Memory B cell (primary cell): ENCODE measurements around the gene NT5C3B.
"Not testable (repeated sequence)": the region's sequence is repeated elsewhere in the genome, so short reads cannot be mapped to it uniquely, and the experiment has no call there.

ENCODE experiments used
- ATAC-seq: fragments of 150-1000 bp; cut with Tn5 transposase; 2 replicates; pipeline ENCODE4 v1.10.0; 2021; ENCODE audit warnings: low read depth, mild to moderate bottlenecking, moderate library complexity
- DNase-seq, 2 donors: peaks; one replicate each; pipeline ENCODE4 v3.0.0; 2022; ENCODE audit warnings: low spot score in 2 of 2
- H3K27ac Mint-ChIP-seq: one replicate; pipeline ENCODE4 v1.8.0; 2022; ENCODE audit warnings: mild to moderate bottlenecking, moderate library complexity, mixed read lengths
- H3K27me3 Mint-ChIP-seq: one replicate; pipeline ENCODE4 v1.8.0; 2022; ENCODE audit warnings: mixed read lengths
- H3K36me3 Mint-ChIP-seq: one replicate; pipeline ENCODE4 v1.8.0; 2022; ENCODE audit warnings: mild to moderate bottlenecking, mixed read lengths
- H3K4me1 Mint-ChIP-seq: one replicate; pipeline ENCODE4 v1.8.0; 2022; ENCODE audit warnings: mixed read lengths
- H3K4me3 Mint-ChIP-seq: one replicate; pipeline ENCODE4 v1.8.0; 2022; ENCODE audit warnings: mild to moderate bottlenecking, moderate library complexity, mixed read lengths
- H3K9me3 Mint-ChIP-seq: one replicate; pipeline ENCODE4 v1.8.0; 2022; ENCODE audit warnings: mixed read lengths

The NT5C3B gene

DNA sequence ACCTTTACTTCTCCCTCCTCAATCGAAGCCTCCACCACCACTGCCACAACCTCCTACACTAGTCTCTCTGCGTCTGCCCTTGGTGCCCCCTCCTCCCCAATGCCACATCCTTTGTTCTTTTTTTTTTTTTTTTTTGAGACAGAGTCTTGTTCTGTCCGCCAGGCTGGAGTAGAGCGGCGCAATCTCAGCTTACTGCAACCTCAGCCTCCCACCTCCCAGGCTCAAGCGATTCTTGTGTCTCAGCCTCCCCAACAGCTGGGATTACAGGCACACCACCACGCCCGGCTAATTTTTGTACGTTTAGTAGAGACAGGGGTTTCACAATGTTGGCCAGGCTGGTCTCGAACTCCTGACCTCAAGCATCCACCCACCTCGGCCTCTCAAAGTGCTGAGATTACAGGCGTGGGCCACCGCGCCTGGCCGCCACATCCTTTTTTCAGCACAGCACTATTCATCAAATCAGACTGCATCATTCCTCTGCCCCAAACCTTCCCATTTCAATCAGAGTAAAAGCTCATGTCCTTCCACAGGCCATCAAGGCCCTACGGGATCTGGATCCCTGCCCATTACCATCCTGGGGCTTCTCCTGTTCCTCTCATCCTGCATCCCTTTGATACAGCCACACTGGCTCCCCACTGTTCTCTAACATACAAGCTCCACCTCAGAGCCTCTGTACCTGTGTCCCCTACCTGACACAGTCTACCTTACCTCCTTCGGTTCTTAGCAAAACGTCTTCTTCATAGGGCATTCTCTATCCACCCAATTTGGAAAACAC, 27.2 kb upstream of the NT5C3B start:
- peaks cover 2% of the 10 kb centered on the region for H3K36me3 Mint-ChIP-seq
- DNase-seq (no peak), ATAC-seq (no peak)
- H3K4me3 Mint-ChIP-seq: no peak overlapping the region
- no peaks in the 10 kb centered on the region for H3K9me3 Mint-ChIP-seq
- H3K27me3 Mint-ChIP-seq: no peaks in the 10 kb centered on the region
- no peak overlapping the region for H3K27ac Mint-ChIP-seq
- H3K4me1 Mint-ChIP-seq: peaks cover 13% of the 10 kb centered on the region

DNA sequence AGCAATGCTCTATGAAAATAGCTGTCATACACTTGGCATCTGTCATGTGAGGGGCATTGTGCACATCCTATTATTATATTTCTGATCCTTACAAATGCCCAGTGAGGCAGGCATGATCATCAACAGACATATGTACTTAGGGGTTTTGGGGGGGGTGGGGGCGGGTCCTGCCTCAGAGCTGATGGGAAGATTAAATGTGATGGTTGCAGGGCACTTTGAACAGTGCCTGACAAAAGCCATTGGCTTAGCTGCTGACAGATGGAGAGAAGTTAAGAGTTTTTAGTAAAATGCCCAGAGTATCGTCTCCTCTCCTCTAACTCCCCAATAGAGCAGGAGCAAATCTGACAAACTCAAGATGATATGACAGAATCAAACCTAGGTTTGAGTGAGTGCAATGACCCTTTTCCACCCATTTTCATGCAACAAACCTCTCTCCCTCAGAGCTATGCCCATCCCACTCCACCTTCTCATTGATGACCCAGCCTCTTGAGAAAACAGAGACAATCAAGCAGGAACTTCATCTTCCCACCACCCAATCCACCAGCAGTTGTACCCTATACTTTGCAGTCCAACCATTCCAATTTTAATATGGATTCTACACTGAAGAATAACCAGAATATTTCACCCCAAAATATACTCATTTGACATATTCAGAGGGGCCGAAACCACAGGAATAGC, 24.4 kb upstream of the NT5C3B start:
- H3K27ac Mint-ChIP-seq: no peak overlapping the region
- no peak overlapping the region for H3K4me3 Mint-ChIP-seq
- H3K4me1 Mint-ChIP-seq: peaks cover 10% of the 10 kb centered on the region
- H3K27me3 Mint-ChIP-seq: no peaks in the 10 kb centered on the region
- no peaks in the 10 kb centered on the region for H3K9me3 Mint-ChIP-seq
- DNase-seq: no peak
- ATAC-seq: no peak
- H3K36me3 Mint-ChIP-seq: peaks cover 4% of the 10 kb centered on the region

DNA sequence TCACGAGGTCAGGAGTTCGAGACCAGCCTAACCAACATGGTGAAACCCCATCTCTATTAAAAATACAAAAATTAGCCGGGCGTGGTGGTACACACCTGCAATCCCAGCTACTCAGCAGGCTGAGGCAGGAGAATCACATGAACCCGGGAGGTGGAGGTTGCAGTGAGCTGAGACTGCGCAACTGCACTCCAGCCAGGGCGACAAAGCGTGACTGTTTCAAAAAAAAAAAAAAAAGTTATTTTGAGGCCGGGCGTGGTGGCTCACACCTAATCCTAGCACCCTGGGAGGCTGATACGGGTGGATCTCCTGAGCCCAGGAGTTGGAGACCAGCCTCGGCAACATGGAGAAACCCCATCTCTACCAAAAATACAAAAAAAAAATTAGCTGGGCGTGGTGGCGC, 15.3 kb upstream of the NT5C3B start:
- H3K27me3 Mint-ChIP-seq, H3K27ac Mint-ChIP-seq, H3K4me3 Mint-ChIP-seq, H3K36me3 Mint-ChIP-seq, DNase-seq, H3K9me3 Mint-ChIP-seq: not testable (repeated sequence)
- peaks cover 11% of the 10 kb centered on the region for H3K4me1 Mint-ChIP-seq
- ATAC-seq: peak; percentile 53

DNA sequence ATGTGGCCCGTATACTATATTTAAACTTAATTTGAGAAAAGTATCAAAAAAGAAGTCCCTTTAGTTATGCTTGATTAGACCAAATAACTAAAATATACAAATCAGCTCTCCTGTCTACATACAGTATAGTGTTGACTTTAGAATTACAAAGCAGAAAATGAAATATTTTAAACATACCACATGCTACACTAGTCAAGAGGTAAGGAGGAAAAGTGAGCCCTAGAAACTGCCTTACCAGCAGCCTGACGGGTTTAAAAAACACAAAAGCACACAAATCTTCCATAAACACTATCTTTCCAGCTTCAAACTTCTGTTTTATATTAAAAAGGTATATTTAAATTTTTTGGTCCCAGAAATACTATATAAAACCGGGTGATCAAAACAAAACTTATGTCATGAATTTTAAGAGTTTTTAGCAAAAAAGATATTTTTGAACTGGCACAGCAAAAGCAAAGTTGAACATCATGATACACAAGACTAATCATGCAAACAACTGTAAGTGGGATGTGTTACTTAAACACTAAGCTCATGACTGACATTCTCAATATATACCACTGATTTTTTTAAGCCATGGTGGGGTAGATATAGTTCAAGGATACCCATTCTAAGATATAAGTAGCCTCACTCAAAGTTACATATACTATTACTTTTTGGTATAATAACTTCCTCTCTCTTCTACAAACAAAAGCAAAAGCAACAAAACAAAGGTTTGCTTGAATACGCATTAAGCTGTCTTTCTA, 13.4 kb upstream of the NT5C3B start:
- ATAC-seq (no peak), DNase-seq (no peak)
- H3K27me3 Mint-ChIP-seq: no peaks in the 10 kb centered on the region
- H3K4me3 Mint-ChIP-seq: no peak overlapping the region
- H3K4me1 Mint-ChIP-seq: peaks cover 14% of the 10 kb centered on the region
- H3K27ac Mint-ChIP-seq: no peak overlapping the region
- peaks cover 3% of the 10 kb centered on the region for H3K36me3 Mint-ChIP-seq
- no peaks in the 10 kb centered on the region for H3K9me3 Mint-ChIP-seq

DNA sequence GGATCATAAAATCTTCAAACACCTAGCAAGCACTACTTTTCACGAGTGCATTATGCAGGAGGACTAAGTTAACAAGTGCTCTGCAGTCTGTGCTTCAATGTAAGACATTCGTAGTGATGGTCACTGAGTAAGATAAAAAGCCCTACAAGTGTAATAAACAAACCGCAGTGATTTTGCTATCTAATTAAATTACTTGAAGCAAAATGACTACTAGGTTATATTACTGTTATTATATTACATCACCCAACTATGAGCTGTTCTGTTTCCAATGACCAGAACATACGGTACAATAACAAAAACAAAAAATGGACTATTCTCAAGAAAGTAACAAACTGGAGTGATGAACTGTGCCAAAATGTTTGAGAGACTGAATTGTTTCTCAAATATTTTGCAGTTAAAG, 12.8 kb upstream of the NT5C3B start:
- DNase-seq (no peak), ATAC-seq (no peak)
- Mint-ChIP-seq H3K27ac (no peak overlapping the region), H3K4me3 (no peak overlapping the region), H3K27me3 (no peaks in the 10 kb centered on the region), H3K4me1 (peaks cover 14% of the 10 kb centered on the region), H3K36me3 (peaks cover 2% of the 10 kb centered on the region), H3K9me3 (no peaks in the 10 kb centered on the region)

DNA sequence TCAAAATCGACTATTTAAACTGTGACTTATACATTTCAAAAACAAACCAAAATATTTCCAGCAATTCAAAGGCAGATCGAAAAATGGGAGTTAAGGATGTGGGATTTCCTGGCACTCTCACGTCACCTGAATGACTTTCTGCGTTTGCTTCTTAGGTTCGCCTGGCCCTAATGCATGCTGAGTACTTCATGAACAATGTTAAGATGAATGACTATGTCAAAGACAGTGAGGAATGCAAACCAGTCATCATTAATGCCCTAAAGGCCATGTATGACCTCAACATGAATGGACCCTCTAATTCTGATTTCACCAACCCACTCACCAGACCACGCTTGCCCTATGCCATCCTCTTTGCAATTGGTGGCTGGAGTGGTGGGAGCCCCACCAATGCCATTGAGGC, 8.9 kb upstream of the NT5C3B start:
- Mint-ChIP-seq H3K27me3 (no peaks in the 10 kb centered on the region), H3K4me1 (peaks cover 6% of the 10 kb centered on the region), H3K36me3 (peaks cover 2% of the 10 kb centered on the region), H3K9me3 (no peaks in the 10 kb centered on the region), H3K4me3 (no peak overlapping the region), H3K27ac (no peak overlapping the region)
- ATAC-seq (no peak), DNase-seq (no peak)

DNA sequence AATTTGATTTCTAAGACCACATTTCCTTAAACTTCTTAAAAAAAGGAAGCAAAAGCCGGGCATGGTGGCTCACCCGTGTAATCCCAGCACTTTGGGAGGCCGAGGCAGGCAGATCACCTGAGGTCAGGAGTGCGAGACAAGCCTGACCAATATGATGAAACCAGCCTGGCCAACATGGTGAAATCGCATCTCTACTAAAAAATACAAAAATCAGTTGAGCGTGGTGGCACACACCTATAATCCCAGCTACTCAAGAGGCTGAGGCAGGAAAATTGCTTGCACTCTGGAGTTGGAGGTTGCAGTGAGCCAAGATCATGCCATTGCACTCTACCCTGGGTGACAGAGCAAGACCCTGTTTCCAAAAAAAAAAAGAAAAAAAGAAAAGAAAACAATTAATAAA, 4.7 kb upstream of the NT5C3B start:
- not testable (repeated sequence) for H3K36me3 Mint-ChIP-seq, H3K27ac Mint-ChIP-seq

DNA sequence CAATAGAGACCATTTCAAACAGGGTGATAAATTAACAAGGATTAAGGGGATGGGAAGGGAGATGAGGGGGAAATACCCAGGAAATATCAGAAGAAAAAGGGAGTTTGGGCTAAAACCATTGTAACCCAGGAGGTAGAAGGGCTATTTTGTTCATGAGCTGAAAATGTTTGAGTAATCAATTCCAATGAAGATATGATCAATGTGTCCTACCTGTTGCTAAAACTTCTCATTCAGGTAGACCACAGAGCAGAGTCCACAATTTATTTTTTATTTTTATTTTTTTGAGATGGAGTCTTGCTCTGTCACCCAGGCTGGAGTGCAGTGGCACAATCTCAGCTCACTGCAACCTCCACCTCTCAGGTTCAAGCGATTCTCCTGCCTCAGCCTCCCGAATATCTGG, 3.4 kb upstream of the NT5C3B start:
- not testable (repeated sequence) for ATAC-seq, H3K9me3 Mint-ChIP-seq, DNase-seq, H3K4me3 Mint-ChIP-seq, H3K27ac Mint-ChIP-seq, H3K36me3 Mint-ChIP-seq, H3K4me1 Mint-ChIP-seq, H3K27me3 Mint-ChIP-seq

More for the DNA sequence above, 4.7 kb upstream of the NT5C3B start:
- not testable (repeated sequence) for DNase-seq, H3K27me3 Mint-ChIP-seq, ATAC-seq, H3K4me1 Mint-ChIP-seq, H3K4me3 Mint-ChIP-seq, H3K9me3 Mint-ChIP-seq

DNA sequence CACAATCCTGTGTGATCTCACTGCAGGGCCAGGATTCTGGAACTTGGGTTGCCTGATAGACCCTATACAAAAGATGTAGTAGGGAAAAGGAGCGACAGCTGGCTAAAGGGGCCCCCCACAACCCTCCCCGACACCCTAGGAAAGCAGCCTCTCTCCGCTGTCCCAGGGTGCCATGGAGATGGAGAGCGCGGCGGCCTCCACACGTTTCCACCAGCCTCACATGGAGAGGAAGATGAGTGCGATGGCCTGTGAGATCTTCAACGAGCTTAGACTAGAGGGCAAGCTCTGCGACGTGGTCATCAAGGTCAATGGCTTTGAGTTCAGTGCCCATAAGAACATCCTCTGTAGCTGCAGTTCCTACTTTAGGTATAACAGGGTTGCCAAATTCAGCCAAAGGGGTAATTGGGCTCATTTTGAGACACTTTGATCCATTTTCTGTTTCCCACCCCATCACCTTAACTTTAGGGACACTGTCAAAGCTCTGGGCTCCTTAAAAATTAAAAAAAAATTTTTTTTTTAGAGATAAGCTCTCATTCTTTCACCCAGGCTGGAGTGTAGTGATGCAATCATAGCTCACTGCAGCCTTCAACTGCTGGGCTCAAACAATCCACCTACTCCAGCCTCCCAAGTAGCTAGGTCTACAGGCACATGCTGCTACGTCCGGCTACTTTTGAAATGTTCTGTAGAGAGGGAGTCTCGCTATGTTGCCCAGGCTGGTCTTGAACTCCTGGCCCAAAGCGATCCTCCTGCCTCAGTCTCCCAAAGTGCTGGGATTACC, 1.9 kb upstream of the NT5C3B start, which contains the start of gene KLHL10:
TSS of gene KLHL10 (plus strand) at position 65 of the 778 bp plus-strand sequence. CDS start at position 173, 108 bp downstream.
- Mint-ChIP-seq H3K27me3 (peaks cover 2% of the 10 kb centered on the region), H3K4me3 (peak within 1 kb of the TSS; percentile 80), H3K4me1 (peaks cover 7% of the 10 kb centered on the region), H3K9me3 (no peaks in the 10 kb centered on the region), H3K27ac (peak within 1 kb of the TSS; percentile 41), H3K36me3 (peaks cover under 1% of the 10 kb centered on the region)
- ATAC-seq (no peak), DNase-seq (no peak)

DNA sequence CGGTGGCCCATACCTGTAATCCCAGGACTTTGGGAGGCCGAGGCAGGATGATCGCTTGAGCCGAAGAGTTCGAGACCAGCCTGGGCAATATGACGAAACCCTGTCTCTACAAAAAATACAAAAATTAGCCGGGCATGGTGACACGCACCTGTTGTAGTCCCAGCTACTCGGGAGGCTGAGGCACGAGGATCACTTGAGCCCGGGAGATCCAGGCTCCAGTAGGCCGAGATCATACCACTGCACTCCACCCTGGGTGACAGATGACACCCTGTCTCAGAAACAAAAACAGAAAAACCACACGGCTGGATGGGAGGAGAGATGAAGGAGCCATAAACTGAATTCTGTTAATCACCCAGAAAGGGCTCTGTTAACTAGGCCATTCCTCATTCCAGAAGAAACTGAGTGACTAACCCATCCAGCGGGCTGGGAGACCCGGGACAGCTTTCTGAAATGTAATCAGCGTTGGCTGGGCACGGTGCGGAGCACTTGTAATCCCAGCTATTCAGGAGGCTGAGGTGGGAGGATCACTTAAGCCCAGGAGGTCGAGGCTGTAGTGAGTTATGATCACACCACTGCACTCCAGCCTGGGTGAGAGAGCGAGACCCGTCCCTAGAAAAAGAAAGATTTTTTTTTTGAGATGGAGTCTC, 641 bp upstream of the NT5C3B start:
- peak overlapping the region; percentile 41 for H3K27ac Mint-ChIP-seq
- no peaks in the 10 kb centered on the region for H3K9me3 Mint-ChIP-seq
- peaks cover 7% of the 10 kb centered on the region for H3K4me1 Mint-ChIP-seq
- H3K4me3 Mint-ChIP-seq: peak overlapping the region; percentile 80
- H3K36me3 Mint-ChIP-seq: peaks cover 3% of the 10 kb centered on the region
- ATAC-seq: no peak
- no peak for DNase-seq
- H3K27me3 Mint-ChIP-seq: peaks cover 2% of the 10 kb centered on the region

DNA sequence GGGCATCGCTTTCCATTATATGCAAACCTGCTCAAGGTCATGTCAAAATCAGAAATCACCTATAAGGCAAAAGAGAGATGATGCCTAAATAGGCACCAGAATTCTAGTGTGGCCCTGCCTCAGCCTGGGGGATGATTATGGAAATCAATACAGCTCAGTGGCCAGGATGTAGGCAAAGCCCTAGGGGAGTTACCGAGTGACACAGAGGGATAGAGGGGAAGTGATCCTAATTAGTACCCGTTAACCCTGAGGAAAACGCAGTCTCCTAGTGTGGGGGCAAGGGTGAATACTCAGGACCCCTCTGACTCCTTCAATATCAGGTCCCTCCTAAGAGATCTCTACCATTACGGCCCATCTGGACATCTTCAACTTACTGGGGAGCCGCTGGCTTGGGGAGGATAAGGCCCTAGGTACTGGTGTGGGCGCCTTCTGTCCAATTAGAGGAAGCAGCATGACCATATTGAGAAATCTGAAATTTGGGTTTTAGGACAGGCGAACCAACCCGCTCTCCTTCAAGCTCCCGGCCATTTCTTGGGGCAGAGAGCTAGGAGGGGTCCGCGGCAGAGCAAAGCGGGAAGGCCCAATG, 725 bp downstream of the NT5C3B start:
- H3K27me3 Mint-ChIP-seq: peaks cover 2% of the 10 kb centered on the region
- peak; percentile 37 for ATAC-seq
- peaks cover 7% of the 10 kb centered on the region for H3K4me1 Mint-ChIP-seq
- H3K4me3 Mint-ChIP-seq: peak overlapping the region; percentile 85
- peaks cover 11% of the 10 kb centered on the region for H3K36me3 Mint-ChIP-seq
- peak overlapping the region; percentile 63 for H3K27ac Mint-ChIP-seq
- no peak for DNase-seq
- H3K9me3 Mint-ChIP-seq: no peaks in the 10 kb centered on the region

DNA sequence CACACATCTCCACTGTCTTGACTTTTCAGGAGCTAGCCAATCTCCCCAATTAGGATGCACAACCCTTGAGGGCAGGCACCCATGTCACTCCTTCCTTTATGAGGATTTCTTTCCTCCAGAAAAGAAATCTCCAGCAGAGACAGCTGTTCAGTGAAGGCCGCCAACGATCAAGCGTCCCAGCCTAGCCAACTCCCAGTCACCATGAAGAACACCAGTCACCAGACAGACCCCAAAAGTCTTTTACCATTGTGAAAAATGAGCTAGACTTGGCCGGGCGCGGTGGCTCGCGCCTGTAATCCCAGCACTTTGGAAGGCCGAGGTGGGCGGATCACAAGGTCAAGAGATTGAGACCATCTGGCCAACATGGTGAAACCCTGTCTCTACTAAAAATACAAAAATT, 6.1 kb downstream of the NT5C3B start:
- H3K36me3 Mint-ChIP-seq: peaks cover 23% of the 10 kb centered on the region

More for the DNA sequence above, 6.1 kb downstream of the NT5C3B start:
- H3K27ac Mint-ChIP-seq, H3K4me1 Mint-ChIP-seq, DNase-seq, H3K4me3 Mint-ChIP-seq, ATAC-seq, H3K27me3 Mint-ChIP-seq, H3K9me3 Mint-ChIP-seq: not testable (repeated sequence)
